K562 (cell line): Measurements from ENCODE around the gene MUCL3. TPM values are rescaled to one million over a fixed set of nuclear protein-coding genes. Genes with fewer than 3 reads are reported as not detected.

ENCODE experiments used
- BCL6 ChIP-seq: fragments of 250-450 bp; sonication (Bioruptor Pico); IDR thresholded peaks from 2 replicates; pipeline ENCODE4 v1.4.0; 2020
- BHLHE40 ChIP-seq: IDR thresholded peaks from 2 replicates; pipeline ENCODE4 v1.6.1; 2011; ENCODE audit warnings: low read length, improper control_type of control experiment
- CBFB ChIP-seq: sonication (generic); formaldehyde crosslinking; IDR thresholded peaks from 2 replicates; pipeline ENCODE4 v1.4.0; 2020; ENCODE audit warnings: mild to moderate bottlenecking, missing genetic modification reagents
- CHD4 ChIP-seq: fragments of 200-600 bp; sonication (generic); IDR thresholded peaks from 3 replicates; pipeline ENCODE4 v1.6.1; 2012; ENCODE audit warnings: low read depth, mild to moderate bottlenecking, mixed read lengths, low read length, inconsistent platforms; ENCODE audit not compliant: insufficient read depth, insufficient replicate concordance, poor library complexity, severe bottlenecking
- ETV1 ChIP-seq: fragments of 450-650 bp; conservative IDR thresholded peaks from 2 replicates; pipeline ENCODE4 v1.6.1; 2016; ENCODE audit warnings: missing genetic modification characterization, control low read depth, low read depth, missing compliant biosample characterization
- FOXA3 ChIP-seq, 2 experiments: fragments of 450-650 bp in 1 of 2; sonication (generic) in 1 of 2; formaldehyde crosslinking; IDR thresholded peaks in 1 of 2; conservative IDR thresholded peaks in 1 of 2; 2 replicates each; pipeline versions ENCODE4 v1.4.0 to v1.8.0; 2020 to 2022; ENCODE audit warnings: mild to moderate bottlenecking in 2 of 2, missing genetic modification reagents in 1 of 2
- GTF2A2 ChIP-seq: IDR thresholded peaks from 2 replicates; pipeline ENCODE4 v1.6.1; 2016; ENCODE audit warnings: mild to moderate bottlenecking, missing genetic modification characterization, missing compliant biosample characterization
- HNRNPH1 ChIP-seq: fragments of 200-400 bp; formaldehyde crosslinking; optimal IDR thresholded peaks from 2 replicates; pipeline ENCODE3; 2017; ENCODE audit warnings: low read depth, mild to moderate bottlenecking, low read length, moderate library complexity
- OTX1 ChIP-seq: fragments of 450-650 bp; formaldehyde crosslinking; IDR thresholded peaks from 2 replicates; pipeline ENCODE4 v1.4.0; 2022; ENCODE audit warnings: mild to moderate bottlenecking
- SMC3 ChIP-seq: conservative IDR thresholded peaks from 2 replicates; pipeline ENCODE4 v1.6.1; 2011; ENCODE audit warnings: low read depth, low read length, improper control_type of control experiment; ENCODE audit not compliant: insufficient read depth
- SRSF7 ChIP-seq: fragments of 200-400 bp; formaldehyde crosslinking; optimal IDR thresholded peaks from 2 replicates; pipeline ENCODE3; 2017; ENCODE audit warnings: mild to moderate bottlenecking, low read depth, low read length
- SUPT5H ChIP-seq: fragments of 450-650 bp; IDR thresholded peaks from 2 replicates; pipeline ENCODE4 v1.6.1; 2016
- ZKSCAN3 ChIP-seq: fragments of 250-450 bp; sonication (Bioruptor Pico); IDR thresholded peaks from 2 replicates; pipeline ENCODE4 v1.4.0; 2020
- ZNF134 ChIP-seq: fragments of 250-450 bp; sonication (Bioruptor Pico); conservative IDR thresholded peaks from 2 replicates; pipeline ENCODE4 v1.4.0; 2020
- ZNF695 ChIP-seq: fragments of 450-650 bp; formaldehyde crosslinking; IDR thresholded peaks from 2 replicates; pipeline ENCODE4 v1.4.0; 2020; ENCODE audit warnings: mild to moderate bottlenecking, moderate library complexity
- ZNF76 ChIP-seq: fragments of 250-450 bp; sonication (Bioruptor Pico); IDR thresholded peaks from 2 replicates; pipeline ENCODE4 v1.4.0; 2020; ENCODE audit warnings: mild to moderate bottlenecking, moderate library complexity, borderline replicate concordance
- ZNF766 ChIP-seq: fragments of 200-800 bp; sonication (Bioruptor generic); conservative IDR thresholded peaks from 2 replicates; pipeline ENCODE4 v1.6.1; 2016; ENCODE audit warnings: missing genetic modification characterization, missing compliant biosample characterization
- ZNF785 ChIP-seq: fragments of 250-450 bp; sonication (Bioruptor Pico); IDR thresholded peaks from 2 replicates; pipeline ENCODE4 v1.4.0; 2020; ENCODE audit warnings: mild to moderate bottlenecking
- ZSCAN29 ChIP-seq: fragments of 450-650 bp; IDR thresholded peaks from 2 replicates; pipeline ENCODE4 v1.6.1; 2017
- polyA plus RNA-seq, 8 experiments: library from polyadenylated mRNA; depleted of rRNA in 4 of 8; stranded (reverse) in 5 of 8; unstranded in 3 of 8; fragments of >200 nt; fragmentation: Nextera tagmentation in 2 of 8; fragmentation: Illumina TruSeq in 1 of 8; extraction: Ambion mirVana in 2 of 8; extraction: Trizol in 1 of 8; gene quantifications; 2 replicates each; pipeline versions ENCODE4 v1.2.1 to v1.2.3, GENCODE V29; 2011 to 2014; ENCODE audit warnings: inconsistent platforms in 1 of 8, missing spikeins in 1 of 8
- total RNA-seq, 7 experiments: library from RNA; depleted of rRNA in 6 of 7; stranded (reverse); fragments of >200 nt in 6 of 7; fragmentation: Illumina TruSeq in 2 of 7; extraction: Trizol in 2 of 7; gene quantifications; 2 replicates each; pipeline versions ENCODE4 v1.2.1 to v1.2.3, GENCODE V29; 2011 to 2021; ENCODE audit warnings: low replicate concordance in 1 of 7
- TF ChIP-seq, protein P1 (sequence below): fragments of 250-450 bp; sonication (Bioruptor Pico); IDR thresholded peaks from 2 replicates; pipeline ENCODE4 v1.5.0; 2022; ENCODE audit warnings: mild to moderate bottlenecking
- TF ChIP-seq, protein P2 (sequence below), 2 experiments: fragments of 450-650 bp in 1 of 2; IDR thresholded peaks; 2 replicates each; pipeline ENCODE4 v1.6.1; 2011 to 2017; ENCODE audit warnings: low read depth in 2 of 2, antibody characterized with exemption in 1 of 2, borderline replicate concordance in 1 of 2, low read length in 1 of 2, mild to moderate bottlenecking in 1 of 2, mixed read lengths in 1 of 2; ENCODE audit not compliant: control insufficient read depth in 1 of 2
- TF ChIP-seq, protein P3 (sequence below): fragments of 250-450 bp; sonication (Bioruptor Pico); IDR thresholded peaks from 2 replicates; pipeline ENCODE4 v1.5.0; 2020; ENCODE audit warnings: mild to moderate bottlenecking

The MUCL3 gene
- total and polyA plus RNA-seq, 9 of the 15 experiments (the other 6 are each of a cell fraction or from before 2014, with no cell fraction given): 0.07 TPM; not detected in 8

DNA sequence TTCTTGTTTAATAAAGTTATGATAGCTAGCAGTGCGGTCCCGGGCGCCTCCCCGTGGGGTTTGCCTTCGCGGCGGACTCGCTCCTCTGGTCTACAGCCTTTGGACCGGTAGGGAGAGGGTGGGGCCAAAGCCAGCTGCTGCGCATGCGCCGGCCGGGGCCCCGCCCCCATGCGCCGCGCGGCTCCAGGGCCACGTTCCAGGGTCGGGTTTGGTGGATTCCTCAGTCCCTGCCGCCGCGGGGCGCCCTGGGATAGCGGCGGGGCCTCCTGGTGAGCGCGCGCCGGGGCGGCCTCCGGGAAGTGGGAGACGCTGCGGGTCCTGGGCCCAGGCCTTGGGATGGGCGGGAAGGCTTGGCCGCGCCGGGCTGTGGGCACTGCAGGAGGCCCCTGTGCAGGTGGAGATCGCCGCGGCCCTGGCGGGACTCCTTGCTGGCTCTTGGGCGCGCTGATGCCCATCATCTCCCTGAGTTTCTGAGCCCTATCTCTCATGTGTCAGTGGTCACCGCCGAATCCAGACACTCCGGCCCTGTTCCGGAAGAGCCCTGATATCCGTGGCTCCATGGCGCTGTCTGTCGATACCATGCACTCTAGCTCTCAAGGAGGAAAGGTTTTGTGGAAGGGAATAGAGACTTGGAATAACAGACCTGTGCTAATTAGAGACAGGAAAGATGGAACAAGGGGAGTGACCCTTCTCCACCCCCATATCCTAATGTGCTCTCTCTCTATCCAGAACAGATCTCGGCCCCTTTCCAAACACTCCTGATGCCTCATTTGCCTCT lies 26.5 kb upstream of the MUCL3 start, which contains the start of gene VARS2 (continued):
- TF ChIP-seq, protein P1, sequence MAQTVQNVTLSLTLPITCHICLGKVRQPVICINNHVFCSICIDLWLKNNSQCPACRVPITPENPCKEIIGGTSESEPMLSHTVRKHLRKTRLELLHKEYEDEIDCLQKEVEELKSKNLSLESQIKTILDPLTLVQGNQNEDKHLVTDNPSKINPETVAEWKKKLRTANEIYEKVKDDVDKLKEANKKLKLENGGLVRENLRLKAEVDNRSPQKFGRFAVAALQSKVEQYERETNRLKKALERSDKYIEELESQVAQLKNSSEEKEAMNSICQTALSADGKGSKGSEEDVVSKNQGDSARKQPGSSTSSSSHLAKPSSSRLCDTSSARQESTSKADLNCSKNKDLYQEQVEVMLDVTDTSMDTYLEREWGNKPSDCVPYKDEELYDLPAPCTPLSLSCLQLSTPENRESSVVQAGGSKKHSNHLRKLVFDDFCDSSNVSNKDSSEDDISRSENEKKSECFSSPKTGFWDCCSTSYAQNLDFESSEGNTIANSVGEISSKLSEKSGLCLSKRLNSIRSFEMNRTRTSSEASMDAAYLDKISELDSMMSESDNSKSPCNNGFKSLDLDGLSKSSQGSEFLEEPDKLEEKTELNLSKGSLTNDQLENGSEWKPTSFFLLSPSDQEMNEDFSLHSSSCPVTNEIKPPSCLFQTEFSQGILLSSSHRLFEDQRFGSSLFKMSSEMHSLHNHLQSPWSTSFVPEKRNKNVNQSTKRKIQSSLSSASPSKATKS: no peak
- TF ChIP-seq HNRNPH1 (no peak), SUPT5H (peak; percentile 91), BHLHE40 (peak; percentile 40; the same call in 1 of the 2 replicates), SMC3 (peak; percentile 54), ZNF695 (CRISPR knock-in tag) (no peak), ETV1 (peak; percentile 73), ZKSCAN3 (CRISPR knock-in tag) (no peak), ZNF76 (CRISPR knock-in tag) (peak; percentile 86; the same call in 1 of the 2 replicates), ZNF766 (CRISPR knock-in tag) (0 out of 2 replicates have a peak, but pooled peaks have one; percentile 16), FOXA3 (CRISPR knock-in tag; conservative IDR thresholded peaks at IDR 0.05 in 1 of 2, IDR thresholded peaks at IDR 0.05 in 1 of 2) (peak; percentile 5 to 47; a peak in 1 of 4 replicates), BCL6 (CRISPR knock-in tag) (no peak), GTF2A2 (tag) (no peak), OTX1 (CRISPR knock-in tag) (0 out of 2 replicates have a peak, but pooled peaks have one; percentile 4), CBFB (CRISPR knock-in tag) (no peak; the same call in 1 of the 2 replicates), ZNF785 (CRISPR knock-in tag) (no peak), SRSF7 (no peak), ZSCAN29 (0 out of 2 replicates have a peak, but pooled peaks have one; percentile 4), CHD4 (no peak), ZNF134 (0 out of 2 replicates have a peak, but pooled peaks have one; percentile 19)
- TF ChIP-seq, protein P2, sequence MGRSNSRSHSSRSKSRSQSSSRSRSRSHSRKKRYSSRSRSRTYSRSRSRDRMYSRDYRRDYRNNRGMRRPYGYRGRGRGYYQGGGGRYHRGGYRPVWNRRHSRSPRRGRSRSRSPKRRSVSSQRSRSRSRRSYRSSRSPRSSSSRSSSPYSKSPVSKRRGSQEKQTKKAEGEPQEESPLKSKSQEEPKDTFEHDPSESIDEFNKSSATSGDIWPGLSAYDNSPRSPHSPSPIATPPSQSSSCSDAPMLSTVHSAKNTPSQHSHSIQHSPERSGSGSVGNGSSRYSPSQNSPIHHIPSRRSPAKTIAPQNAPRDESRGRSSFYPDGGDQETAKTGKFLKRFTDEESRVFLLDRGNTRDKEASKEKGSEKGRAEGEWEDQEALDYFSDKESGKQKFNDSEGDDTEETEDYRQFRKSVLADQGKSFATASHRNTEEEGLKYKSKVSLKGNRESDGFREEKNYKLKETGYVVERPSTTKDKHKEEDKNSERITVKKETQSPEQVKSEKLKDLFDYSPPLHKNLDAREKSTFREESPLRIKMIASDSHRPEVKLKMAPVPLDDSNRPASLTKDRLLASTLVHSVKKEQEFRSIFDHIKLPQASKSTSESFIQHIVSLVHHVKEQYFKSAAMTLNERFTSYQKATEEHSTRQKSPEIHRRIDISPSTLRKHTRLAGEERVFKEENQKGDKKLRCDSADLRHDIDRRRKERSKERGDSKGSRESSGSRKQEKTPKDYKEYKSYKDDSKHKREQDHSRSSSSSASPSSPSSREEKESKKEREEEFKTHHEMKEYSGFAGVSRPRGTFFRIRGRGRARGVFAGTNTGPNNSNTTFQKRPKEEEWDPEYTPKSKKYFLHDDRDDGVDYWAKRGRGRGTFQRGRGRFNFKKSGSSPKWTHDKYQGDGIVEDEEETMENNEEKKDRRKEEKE (IDR thresholded peaks at IDR 0.05; ENCODE audit: borderline replicate concordance in 1 of 2, control insufficient read depth in 1 of 2, low read depth in 2 of 2, low read length in 1 of 2): no peak
- TF ChIP-seq, protein P3, sequence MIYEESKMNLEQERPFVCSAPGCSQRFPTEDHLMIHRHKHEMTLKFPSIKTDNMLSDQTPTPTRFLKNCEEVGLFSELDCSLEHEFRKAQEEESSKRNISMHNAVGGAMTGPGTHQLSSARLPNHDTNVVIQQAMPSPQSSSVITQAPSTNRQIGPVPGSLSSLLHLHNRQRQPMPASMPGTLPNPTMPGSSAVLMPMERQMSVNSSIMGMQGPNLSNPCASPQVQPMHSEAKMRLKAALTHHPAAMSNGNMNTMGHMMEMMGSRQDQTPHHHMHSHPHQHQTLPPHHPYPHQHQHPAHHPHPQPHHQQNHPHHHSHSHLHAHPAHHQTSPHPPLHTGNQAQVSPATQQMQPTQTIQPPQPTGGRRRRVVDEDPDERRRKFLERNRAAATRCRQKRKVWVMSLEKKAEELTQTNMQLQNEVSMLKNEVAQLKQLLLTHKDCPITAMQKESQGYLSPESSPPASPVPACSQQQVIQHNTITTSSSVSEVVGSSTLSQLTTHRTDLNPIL (CRISPR knock-in tag): 0 out of 2 replicates have a peak, but pooled peaks have one; percentile 75
